T follicular helper cell (primary cell): ENCODE data around the gene HDAC3.
"Not testable (repeated sequence)": the region's sequence is repeated elsewhere in the genome, so short reads cannot be mapped to it uniquely, and the experiment has no call there.

Experiments
- DNase-seq: peaks from one replicate; pipeline ENCODE4 v3.0.0-alpha.2; 2020; ENCODE audit warnings: low read depth

Gene HDAC3

DNA sequence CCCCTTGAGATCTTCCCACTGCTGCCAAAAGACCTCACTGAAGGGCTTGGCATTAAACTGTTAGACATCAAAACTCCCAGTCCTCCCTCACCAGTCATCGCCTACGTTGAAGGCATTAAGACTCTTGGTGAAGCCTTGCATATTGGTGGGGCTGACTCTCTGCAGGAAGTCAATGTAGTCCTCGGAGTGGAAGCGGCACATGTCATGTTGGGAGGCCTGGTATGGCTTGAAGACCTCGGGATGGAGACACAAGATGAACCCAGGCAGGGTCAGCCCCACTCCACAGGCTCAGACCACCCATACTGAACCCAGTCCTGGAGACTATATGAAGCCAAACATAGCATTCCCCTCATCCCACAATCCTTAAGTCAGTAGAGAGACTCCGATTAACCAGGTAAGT lies 1.9 kb downstream of the HDAC3 start:
- no peak for DNase-seq

GRCh38 chr5:141633871-141634561 lies 2.6 kb downstream of the HDAC3 start:
- DNase-seq: no peak

DNA sequence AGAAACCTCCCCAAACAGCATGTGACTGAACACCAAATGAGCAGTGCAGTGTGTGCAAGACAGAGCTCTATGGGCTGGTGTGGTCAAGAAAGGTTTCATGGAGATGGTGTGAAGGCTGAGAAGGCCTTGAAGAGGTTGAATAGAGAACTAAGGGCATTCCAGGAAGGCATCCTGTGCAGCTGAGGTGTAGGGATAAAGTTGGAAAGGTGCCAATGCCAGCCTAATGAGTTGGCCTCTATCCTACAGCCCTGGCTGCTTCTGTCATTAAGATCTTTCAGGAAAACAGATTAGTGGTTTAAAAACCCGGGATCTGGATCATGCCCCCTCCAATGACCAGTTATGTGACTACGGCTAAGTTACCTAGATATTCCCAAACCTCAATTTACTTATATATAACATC lies 4.0 kb downstream of the HDAC3 start:
- no peak for DNase-seq

DNA sequence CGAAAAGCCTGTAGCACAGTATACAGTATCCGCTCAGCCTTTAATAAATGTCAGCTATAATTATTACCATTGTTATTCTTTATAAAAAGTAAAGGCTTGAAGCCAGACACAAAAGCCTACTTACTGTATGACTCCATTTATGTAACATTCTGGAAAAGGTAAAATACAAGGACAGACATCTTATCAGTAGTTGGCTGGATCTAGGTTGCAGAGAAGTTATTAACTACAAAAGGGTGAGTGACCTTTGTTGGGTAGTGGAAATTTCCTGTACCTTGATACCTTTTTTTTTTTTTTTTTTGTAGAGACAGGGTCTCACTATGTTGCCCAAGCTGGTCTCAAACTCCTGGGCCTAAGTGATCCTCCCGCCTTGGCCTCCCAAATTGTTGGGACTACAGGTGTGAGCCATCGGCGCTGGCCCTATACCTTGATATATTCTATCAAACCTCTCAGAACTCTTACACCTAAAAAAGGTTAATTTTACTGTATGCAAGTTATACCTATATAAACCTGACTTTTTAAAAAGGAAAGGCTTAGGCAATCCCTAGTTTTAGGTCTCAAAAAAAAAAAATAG lies 6.0 kb downstream of the HDAC3 start:
- no peak for DNase-seq

- no peak for DNase-seq
These were observed 8.4 kb downstream of the HDAC3 start for GRCh38 chr5:141628175-141628788.

DNA sequence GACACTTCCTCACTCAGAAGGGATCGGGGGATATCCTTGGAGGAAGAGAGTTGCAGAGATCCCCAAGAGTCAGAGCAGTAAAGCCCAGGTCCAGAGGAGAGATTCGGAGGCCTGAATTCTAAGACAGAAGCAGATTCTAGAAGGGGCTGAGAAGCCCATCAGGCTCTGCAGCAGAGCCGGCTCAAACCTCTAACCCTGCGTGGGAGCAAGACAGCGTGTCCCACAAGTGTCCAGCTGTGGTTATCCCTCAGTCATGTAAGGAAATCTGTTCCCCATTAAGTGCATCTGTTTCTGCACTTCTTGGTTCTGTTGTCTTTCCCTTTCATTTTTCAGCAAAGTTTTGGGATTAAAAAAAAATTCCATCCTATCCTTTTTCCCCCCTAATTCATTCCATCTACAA lies 13.0 kb downstream of the HDAC3 start:
- no peak for DNase-seq

DNA sequence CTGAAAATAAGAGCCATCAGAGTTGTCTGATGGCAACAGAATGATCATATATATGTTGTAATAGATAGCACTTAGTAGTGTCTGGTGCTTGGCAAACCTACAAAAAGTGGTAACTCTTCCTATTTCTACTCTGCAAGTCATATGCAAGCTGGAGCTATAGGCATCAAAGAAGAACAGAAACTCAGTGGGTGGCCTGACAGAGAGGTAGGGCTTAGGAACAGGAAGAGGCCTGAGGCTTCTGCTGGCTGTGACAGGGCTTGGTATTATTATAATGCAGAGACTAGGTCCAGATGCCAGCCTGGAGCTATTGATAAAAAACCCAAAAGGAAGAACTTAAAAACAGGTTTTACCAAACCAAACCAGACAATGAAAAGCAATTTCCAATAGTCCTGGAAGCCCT lies 13.5 kb downstream of the HDAC3 start:
- DNase-seq: no peak

DNA sequence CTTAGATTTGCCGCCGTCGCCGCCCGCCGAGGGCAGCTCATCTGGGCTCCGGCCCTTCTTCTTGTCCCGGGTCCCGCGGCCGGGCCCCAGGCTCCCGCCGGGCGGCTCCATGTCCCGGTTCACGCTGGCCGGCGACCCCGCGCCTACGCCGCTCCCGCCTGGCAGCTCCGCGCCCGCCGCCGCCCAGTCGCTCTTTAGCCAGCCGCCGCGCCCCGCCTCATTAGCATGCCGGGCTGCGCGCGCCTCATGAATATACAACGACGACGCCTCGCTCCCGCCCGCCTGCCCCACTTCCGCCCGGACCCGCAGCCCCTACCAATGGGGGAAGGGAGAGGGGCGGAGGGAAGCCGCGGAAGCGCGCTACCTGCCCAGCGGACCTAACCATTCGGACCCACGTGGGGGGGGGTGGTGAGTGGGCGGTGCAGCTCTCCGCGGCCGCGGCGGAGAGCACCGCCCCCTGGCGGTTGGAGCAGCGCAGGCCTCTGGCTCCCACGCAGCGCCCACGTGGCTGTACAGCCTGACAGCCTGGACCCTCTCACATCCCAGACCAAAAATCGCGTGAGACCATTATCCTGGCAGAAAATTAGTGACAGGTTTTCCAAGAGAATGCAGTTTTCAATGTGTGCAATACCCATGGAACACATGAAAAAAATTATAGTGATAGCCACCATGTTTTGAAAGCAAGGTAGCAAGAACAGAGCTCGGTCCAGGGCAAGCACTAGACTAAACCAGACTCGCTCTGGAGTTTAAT lies 17.7 kb downstream of the HDAC3 start, which contains the start of gene DIAPH1:
TSS of gene DIAPH1 (minus strand) at position 197 of the 751 bp plus-strand sequence. CDS start at position 111, 86 bp downstream.
- peak; percentile 97 for DNase-seq

DNA sequence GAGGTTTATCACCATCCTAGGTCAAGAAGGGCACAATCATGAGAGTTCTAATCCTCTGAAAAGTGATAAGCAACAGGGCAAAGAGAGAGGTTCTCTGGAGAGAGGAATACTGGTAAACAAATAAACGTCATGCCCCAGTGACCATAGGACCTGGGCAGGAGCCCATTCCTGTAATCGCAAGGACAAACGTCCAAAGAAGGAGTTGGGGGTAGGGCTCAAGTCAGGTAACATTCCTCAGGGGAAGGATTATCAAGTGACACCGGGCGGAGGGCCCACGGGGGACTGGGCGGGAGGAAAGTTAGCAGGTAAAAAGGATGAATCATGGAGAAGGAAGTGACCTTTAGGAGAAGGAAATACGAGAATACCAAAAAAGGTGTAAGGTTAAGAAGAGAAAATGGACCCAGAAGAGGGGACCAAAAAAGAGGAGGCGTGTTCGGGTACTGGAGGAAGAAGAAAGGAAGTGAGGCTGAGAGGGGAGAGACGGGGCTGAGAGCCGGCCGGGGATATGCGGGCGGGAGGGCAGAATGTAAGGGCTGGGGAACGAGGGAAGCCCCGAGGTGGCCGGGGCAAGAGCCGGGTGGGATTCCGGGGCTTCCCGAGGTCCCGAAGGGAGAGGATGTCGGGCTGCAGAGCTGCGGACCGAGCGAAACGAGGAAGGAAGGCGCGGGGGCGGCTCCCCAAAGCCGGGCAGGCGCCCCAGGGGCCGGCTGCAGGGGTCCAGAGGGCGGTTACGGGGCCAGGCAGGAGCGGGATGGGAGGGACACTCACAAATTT lies 18.4 kb downstream of the HDAC3 start:
- peak; percentile 24 for DNase-seq

DNA sequence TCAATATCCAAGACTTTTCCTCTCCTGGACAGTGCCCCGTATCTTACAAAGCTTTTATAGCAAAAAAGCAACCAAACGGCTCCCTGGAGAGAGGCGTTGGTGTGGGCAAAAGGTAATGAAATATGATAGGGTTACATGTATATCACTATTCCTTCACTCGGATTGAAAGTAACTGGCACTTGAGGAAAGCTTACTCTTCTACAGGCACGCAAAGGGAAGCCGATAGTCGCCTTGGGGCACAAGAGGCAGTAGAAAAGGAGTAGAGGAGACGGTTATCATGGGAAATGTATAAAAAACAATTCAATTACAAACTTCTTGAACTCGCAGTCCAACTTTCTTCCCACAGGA lies 19.0 kb downstream of the HDAC3 start:
- DNase-seq: no peak

- DNase-seq: no peak
These were observed 19.5 kb downstream of the HDAC3 start for GRCh38 chr5:141617128-141617527.

- no peak for DNase-seq
These were observed 20.5 kb downstream of the HDAC3 start for GRCh38 chr5:141615991-141616720.

- DNase-seq: no peak
These were observed 23.3 kb downstream of the HDAC3 start for GRCh38 chr5:141613344-141613743.

DNA sequence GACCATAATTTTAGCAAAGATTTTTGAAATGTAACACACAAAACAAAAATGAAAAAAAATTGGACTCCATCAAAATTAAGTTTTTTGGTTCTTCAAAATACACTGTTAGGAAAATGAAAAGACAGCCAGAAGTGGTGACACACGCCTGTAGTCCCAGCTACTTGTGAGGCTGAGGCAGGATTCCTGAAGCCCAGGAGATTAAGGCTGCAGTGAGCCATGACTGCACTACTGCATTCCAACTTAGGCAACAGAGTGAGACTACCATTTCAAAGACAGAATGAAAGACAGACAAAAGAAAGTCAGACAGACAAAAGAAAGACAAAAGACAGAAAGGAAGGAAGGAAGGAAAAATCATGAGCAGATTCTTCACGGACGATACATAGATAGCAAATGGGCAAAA lies 25.4 kb downstream of the HDAC3 start:
- no peak for DNase-seq

DNA sequence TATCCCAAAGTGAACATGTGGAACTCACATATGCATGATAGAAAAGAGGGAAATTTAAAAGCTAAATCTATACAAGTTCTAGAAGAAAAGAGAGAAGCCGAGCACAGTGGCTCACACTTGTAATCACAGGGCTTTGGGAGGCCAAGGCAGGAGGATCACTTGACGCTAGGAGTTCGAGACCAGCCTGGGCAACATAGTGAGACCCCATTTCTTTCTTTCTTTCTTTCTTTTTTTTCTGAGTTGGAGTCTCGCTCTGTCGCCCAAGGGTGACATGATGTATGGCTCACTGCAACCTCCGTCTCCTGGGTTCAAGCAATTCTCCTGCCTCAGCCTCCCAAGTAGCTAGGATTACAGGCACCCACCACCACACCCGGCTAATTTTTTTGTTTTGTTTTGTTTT lies 26.7 kb downstream of the HDAC3 start:
- DNase-seq: not testable (repeated sequence)

GRCh38 chr5:141609044-141609443 lies 27.6 kb downstream of the HDAC3 start:
- no peak for DNase-seq

DNA sequence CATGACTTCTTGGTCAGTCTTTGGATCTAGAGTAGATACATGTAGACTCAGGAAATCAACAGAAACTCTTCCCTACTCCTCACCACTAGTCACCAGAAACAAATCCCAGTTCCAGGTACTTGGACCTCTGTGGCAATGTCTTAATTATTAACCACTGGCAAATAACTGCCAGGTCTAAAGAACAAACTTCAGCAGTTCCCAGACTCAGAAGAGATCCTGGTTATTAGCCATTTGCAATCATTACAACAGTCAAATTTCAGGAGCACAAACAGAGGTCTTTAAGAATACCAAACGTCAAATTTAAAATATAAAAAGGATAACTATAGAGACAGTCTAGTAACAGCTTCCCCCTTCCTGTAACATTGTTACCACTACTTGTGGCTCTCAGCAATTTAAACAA lies 28.1 kb downstream of the HDAC3 start:
- no peak for DNase-seq

DNA sequence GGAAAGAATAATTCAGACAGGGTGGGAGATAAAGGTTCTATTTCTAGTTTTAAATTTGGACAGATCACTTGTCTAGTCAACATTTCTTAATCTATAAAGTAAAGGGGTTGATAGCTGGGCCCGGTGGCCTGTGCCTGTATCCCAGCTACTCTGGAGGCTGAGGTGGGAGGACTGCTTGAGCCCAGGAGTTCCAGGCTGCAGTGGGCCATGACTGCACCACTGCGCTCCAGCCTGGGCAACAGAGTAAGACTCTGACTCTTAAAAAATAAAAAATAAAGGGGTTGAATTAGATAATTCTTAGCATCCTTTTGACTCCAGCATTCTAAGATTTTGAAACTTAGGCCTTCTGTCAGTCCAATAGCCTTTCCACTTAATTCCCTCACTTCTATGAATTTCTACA lies 28.6 kb downstream of the HDAC3 start:
- DNase-seq: no peak

GRCh38 chr5:141605523-141606277 lies 30.9 kb downstream of the HDAC3 start:
- peak; percentile 74 for DNase-seq

DNA sequence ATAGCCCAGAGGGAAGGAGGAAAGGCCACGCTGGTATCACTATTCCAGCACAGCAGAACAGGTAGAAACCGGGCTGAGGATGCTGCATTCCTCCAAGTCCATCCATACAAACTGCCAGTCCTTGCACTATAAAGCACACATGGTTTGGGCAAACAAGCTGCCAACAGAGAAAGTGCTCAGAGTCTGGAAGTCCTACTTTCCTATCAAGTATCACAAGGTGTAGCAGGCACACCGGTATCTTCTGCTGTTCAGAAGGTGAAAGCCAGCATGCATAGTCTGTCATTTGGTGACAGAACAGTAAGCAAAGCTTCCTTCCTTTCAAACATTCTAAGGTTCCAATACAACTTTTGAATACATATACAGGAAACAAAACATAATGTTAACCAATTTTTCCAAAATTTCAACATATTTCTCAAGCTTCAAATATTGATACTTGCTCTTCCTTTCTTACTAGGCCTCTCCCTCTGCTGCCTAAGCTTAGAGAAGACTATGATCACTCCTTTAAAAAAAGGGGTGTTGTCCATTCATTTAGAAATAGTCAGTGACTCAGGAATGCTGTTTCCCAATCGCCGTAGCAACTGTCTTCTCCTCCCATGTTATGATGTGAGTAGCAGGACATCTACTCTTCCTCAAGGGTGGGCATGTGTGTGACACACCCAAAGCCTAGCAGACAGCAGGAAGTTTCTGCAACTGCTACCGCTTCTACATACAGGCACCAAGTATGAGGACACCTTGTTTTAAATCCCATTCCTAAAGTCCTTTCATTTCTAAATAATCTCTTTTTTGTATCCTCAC lies 32.5 kb downstream of the HDAC3 start:
- DNase-seq: no peak
